ENCODE results near the gene PDZRN4.
"Not testable (repeated sequence)": the region's sequence is repeated elsewhere in the genome, so short reads cannot be mapped to it uniquely, and the experiment has no call there.

GRCh38 chr12:41179507-41179906 is 8.6 kb upstream of the PDZRN4 start:
- not testable (repeated sequence) for TF ChIP-seq YY1 (IDR thresholded peaks at IDR 0.05; ENCODE audit: insufficient read depth, insufficient read length); ZNF274 (IDR thresholded peaks at IDR 0.05; ENCODE audit: low read depth, low read length); SUZ12 (IDR thresholded peaks at IDR 0.05; ENCODE audit: extremely low read depth, insufficient read depth, insufficient read length)
